ENCODE results near the gene TDRD9. TPM values are rescaled to one million over a fixed set of nuclear protein-coding genes. Genes with fewer than 3 reads are reported as not detected.

Gene TDRD9
- polyA plus RNA-seq, 3 donors = 2.4 to 3.6 (median 2.7) TPM

DNA sequence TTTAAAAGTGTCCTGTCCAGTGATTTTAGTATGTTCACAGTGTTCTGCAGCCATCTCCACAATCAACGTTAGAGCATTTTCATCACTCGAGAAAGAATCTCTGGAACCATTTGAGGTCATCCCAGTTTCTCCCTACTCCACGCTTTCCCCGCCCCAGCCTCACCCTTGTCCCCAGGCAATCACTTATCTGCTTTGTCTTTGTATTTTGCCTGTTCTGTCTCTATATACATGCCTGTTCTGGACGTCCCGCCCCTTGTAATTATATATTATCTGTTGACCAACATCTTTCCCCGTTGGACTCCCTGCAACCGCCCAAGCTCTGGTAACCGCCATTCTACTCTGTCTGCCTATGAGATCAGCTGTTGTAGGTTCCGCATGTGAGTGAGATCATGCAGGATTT, 135.7 kb downstream of the TDRD9 start:
- DNase-seq (ENCODE audit: low read depth in 3 of 3, low spot score in 2 of 3) = no peak

DNA sequence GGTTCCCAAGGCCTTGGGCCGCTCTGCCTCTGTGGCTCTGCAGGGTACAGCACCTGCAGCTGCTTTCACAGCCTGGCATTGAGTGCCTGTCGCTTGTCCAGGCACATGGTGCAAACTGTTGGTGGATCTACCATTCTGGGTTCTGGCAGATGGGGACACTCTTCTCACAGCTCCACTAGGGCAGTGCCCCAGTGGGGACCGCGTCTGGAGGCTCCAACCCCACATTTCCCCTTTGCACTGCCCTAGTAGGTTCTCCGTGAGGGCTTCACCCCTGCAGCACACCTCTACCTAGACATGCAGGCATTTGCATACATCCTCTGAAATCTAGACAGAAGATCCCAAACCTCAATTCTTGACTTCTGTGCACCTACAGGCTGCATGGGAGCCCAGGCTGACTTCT, 138.0 kb downstream of the TDRD9 start:
- no peak for DNase-seq (ENCODE audit: low read depth in 3 of 3, low spot score in 2 of 3)

DNA sequence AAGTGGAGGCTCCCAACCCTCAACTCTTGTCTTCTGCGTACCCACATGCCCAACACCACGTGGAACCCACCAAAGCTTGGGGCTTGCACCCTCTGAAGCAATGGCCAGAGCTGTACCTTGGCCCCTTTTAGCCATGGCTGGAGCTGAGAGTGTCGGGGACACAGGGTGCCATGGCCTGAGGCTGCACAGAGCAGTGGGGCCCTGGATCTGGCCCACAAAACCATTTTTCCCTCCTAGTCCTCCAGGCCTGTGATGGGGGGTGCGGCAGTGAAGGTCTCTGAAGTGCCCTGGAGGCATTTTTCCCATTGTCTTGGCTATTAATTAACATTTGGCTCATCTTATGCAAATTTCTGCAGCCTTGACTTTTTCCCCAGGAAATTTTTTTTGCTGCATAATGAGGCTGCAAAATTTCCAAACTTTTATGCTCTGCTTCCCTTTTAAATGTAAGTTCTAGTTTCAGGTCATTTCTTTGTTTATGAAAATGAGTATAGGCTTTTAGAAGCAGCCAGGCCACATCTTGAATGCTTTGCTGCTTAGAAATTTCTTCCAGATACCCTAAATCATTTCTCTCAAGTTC, 138.6 kb downstream of the TDRD9 start:
- DNase-seq (ENCODE audit: low read depth in 3 of 3, low spot score in 2 of 3) = no peak

DNA sequence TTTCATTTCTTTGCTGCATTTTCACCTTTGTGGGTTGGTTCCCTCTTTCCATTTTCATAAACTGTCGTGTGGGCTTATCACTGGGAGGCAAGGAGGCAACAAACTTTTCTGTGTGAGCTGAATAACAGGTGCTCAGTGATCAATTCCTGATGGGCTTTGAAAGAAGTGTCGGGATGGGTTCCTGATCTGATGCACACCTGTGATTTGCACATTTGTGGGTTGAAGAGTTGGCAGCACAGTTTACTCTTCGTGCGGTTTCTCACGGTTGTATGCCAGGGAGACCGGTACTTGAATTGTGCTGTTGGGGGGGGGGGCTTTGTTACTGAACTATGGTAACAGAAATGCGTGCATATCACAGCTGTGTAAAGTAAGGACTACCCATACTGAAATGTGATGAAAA, 141.3 kb downstream of the TDRD9 start:
- DNase-seq (ENCODE audit: low read depth in 3 of 3, low spot score in 2 of 3) = no peak

- DNase-seq (ENCODE audit: low read depth in 3 of 3, low spot score in 2 of 3) = no peak
Observed at GRCh38 chr14:104072586-104072985, 144.3 kb downstream of the TDRD9 start.

DNA sequence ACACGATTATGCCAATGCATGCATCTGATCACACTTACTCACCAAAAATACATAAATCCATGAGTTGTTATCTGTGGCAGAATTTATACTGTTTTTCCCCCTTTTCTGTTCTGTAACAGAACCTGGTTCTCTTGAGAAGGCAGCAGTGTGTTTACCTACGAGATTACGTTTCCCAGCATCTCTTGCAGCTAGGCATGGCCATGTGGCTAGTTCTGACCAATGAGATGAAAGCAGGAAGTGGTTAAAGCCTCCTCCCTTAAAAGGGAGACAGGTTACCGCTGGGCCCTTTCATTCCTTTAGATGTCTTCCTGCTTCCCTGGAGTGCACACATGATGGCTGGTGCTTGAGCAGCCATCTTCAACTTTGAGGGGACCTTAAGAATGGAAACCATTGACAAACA, 145.5 kb downstream of the TDRD9 start:
- no peak for DNase-seq (ENCODE audit: low read depth in 3 of 3, low spot score in 2 of 3)

- no peak for DNase-seq (ENCODE audit: low read depth in 3 of 3, low spot score in 2 of 3)
Observed at GRCh38 chr14:104075530-104076151, 147.4 kb downstream of the TDRD9 start.

GRCh38 chr14:104076743-104077142, 148.5 kb downstream of the TDRD9 start:
- DNase-seq (ENCODE audit: low read depth in 3 of 3, low spot score in 2 of 3) = no peak

- DNase-seq (ENCODE audit: low read depth in 3 of 3, low spot score in 2 of 3) = peak; percentile 75 to 84 (median 80)
Observed at GRCh38 chr14:104078031-104078455, 149.8 kb downstream of the TDRD9 start.

DNA sequence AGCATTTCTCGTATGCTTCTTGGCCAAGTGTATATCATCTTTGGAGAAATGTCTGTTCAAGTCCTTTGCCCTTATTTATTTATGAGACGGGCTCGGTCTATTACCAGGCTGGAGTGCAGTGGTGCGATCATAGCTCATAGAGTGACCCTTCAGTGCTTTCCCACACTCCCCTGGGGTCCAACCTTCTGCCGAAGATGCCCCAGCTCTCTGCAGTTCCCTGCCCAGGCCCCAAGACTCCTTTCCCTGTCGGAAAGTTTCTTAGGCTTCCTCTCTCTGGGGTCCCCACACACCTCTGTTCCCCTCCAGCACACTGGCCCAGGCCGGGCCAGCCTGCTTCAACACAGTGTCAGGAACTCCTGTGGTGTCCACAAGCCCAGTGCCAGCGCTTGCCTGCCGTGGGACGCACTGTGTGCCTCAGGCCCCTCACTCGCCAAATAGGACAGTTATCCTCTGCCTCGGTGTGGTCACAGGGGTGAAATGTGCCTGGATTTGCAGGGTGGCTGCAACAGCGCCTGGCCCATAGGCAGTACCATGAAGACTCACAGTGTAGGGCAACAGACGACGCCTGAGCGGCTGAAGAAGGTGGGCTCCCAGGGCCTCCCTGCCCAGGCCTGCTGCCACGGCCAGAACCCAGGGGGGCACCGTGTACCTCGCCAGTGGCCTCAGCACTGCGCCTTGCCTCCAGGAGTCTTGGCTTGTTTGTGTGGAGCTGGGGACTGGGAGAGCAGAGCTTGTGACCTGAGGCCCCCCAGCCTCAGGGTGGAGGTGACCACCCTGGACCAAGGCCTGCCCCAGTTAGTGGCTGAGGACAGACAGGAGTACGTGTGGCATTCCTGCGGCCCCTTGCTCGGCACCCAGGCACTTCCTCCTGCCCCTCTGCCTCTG, 152.4 kb downstream of the TDRD9 start:
- no peak for DNase-seq (ENCODE audit: low read depth in 3 of 3, low spot score in 2 of 3)

GRCh38 chr14:104081261-104081835, 153.1 kb downstream of the TDRD9 start:
- DNase-seq (ENCODE audit: low read depth in 3 of 3, low spot score in 2 of 3) = no peak

DNA sequence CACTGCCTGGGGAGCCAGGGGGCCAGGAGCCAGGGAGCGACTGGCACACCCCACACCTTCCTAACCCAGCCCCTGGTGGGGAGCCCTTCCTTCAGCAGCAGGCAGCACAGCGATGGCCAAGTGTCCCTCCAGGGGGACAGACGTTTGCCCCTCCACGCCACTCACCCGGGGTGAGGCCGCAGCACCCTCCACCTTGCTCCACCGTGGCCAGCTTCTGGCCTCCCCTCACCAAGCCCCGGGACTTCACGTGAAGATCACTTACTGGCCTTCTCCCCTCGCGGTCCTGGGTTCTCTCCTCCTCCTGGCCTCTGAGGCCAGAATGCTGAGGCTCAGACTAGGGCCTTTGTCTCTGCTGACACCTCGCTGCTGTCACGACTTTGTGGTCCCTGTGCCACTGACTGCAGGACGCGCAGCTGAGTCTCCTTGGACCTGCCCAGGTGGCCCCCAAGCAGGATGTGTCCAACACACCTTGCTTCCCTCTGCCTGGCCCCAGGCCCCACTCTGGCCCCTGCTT, 153.8 kb downstream of the TDRD9 start:
- no peak for DNase-seq (ENCODE audit: low read depth in 3 of 3, low spot score in 2 of 3)

- no peak for DNase-seq (ENCODE audit: low read depth in 3 of 3, low spot score in 2 of 3)
Observed at GRCh38 chr14:104082807-104083206, 154.6 kb downstream of the TDRD9 start.

DNA sequence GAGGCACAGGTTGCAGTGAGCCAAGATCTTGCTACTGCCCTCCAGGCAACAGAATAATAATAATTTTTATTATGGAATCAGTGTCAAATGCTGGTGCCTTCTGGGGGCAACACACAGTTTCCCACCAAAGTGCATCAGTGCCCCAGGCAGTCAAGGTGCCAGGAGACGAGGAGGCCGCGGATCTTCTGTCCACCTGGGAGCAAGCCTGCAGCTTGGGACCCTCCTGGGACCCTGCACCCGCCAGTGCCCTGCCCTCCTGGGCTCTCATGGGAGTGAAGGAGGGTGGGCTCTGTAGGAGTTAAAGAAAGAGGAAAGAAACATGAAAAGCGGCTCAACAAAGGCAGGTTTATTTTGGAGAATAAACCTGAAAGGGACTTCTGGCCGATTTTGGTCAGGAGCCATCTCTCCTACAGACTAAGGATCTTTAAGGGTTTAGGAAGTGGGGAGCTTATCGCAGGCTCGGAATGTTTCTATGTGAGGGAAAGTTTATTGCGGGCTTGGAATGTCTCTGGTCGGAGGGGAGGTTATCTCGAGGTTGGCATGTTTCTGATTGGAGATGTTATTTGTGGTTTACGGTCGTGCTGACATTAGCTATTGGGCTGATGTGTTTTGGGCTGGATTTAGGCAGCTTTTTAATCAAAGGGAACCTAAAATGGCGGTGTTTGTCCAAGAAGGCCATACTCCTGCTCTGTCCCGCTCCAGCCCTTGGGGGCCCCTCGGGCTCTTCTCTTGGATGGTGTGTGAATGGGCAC, 156.2 kb downstream of the TDRD9 start:
- DNase-seq (ENCODE audit: low read depth in 3 of 3, low spot score in 2 of 3) = no peak

GRCh38 chr14:104085032-104085888, 157.0 kb downstream of the TDRD9 start, which contains the start of gene ASPG:
ASPG (plus strand) TSS chr14:104085700; CDS start chr14:104085771, 71 bp downstream.
- no peak for DNase-seq (ENCODE audit: low read depth in 3 of 3, low spot score in 2 of 3)

- DNase-seq (ENCODE audit: low read depth in 3 of 3, low spot score in 2 of 3) = no peak
Observed at GRCh38 chr14:104085889-104086201, 157.6 kb downstream of the TDRD9 start.

- no peak for DNase-seq (ENCODE audit: low read depth in 3 of 3, low spot score in 2 of 3)
Observed at GRCh38 chr14:104086210-104086660, 158.0 kb downstream of the TDRD9 start.

DNA sequence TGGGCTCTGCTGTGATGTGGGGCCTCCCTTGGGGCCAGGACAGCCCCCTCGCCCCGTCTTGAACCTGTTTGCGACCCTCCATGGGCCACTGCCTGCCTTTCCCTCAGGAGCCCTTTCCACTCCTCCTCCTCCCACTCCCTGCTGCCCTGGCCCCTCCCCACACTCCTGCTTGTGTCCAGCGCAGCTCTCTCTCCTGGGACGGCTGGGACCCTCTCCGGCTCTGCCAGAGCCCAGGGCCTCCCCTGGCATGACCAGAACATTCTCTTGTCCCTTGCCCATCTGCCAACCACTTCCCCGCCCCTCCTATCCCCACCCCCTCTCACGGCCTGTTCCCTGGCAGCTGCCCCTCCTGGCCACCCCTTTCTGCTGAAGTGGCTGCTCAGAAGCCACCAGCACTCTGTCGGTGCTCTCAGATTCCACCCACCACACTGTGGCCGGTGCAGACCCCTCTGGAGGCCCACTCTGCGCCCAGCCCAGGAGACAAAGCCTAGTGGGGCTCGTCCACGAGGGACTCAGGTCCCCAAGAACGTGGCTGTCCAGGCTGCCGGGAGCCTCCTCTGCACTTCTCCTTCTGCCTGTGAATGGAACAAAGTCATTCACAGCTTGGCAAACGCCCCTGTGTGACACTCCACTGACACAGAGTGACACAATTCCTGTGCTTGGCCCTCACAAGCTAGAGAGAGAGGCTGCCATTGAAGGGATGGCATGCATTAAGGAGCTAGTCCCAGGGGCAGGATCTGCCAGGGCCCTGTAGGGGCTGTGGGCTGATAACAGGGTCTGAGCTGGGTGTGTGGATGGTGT, 158.6 kb downstream of the TDRD9 start:
- DNase-seq (ENCODE audit: low read depth in 3 of 3, low spot score in 2 of 3) = no peak

- no peak for DNase-seq (ENCODE audit: low read depth in 3 of 3, low spot score in 2 of 3)
Observed at GRCh38 chr14:104087505-104087904, 159.2 kb downstream of the TDRD9 start.
